ENCODE measurements around the gene CREBRF.
"Not testable (repeated sequence)": the region's sequence is repeated elsewhere in the genome, so short reads cannot be mapped to it uniquely, and the experiment has no call there.

The CREBRF gene

DNA sequence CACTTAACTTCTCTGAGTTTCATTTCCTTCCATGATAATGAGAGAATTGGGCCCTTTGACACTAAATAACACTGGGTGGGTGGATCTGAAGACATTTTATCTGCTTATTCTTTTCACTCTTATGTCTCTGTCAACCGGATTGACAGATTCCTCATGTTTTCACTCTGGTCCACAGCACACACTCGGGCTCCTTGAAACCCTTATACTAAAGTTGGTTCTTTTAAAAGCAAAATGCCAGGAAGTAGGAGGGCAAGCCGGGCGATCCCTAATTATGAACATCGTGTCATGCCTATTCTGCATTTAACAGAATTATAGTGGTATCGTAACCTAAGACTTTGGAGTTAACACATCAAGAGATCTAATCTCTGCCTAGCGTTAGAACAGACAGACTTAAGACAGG is 28.2 kb upstream of the CREBRF start:
- Mint-ChIP-seq H3K4me1 (no peaks in the 10 kb centered on the region), H3K4me3 (no peak overlapping the region), H3K36me3 (peaks cover 54% of the 10 kb centered on the region), H3K27ac (no peak overlapping the region), H3K9me3 (no peaks in the 10 kb centered on the region)
- ATAC-seq: no peak
- no peak for DNase-seq (ENCODE audit: low spot score in 2 of 2)

DNA sequence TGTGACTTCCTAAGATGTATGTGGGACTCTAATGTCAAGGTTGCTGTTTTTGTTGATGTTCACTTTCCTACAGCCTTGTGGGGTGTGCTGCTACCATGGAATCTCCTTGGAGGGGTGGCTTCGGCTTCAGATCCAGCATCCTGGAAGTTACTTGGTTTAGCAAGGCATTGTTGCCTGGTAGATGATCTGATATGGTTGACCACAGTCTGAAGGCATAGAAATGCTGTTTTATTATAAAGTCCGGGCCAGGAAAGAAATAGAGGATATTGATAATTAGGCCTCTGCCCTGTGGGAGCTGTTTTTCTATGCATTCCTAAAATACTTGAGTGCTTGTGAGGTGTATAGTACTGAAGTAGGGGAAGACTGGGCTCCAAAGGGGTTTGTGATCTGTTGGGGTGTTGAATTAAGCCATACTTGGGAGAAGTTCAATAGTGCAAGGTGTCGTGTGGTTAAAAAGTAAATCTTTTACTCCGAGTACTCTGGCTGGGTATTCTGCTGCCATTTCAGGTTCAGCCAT is 27.3 kb upstream of the CREBRF start:
- Mint-ChIP-seq H3K27ac (no peak overlapping the region), H3K4me3 (no peak overlapping the region)

DNA sequence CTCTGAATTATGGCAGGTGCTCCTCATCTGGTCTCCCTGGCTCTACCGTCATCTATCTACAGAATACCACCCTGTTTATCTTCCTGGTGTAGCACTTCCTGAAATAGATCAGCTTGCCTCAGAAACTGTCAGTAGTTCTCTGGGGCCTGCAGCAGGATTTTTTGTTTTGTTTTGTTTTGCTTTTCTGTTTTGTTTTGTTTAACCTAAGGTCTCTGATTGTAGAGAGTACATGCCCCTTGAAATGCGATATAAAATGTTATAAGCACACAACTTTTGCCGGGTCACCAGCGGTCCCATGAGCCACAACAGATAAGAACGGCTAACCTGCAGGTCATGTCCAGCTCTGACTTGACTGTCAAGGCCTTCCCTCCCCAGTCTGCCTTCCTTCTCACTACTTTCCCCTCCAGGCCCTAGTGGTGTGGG is 26.6 kb upstream of the CREBRF start:
- no peaks in the 10 kb centered on the region for H3K9me3 Mint-ChIP-seq
- H3K36me3 Mint-ChIP-seq: peaks cover 54% of the 10 kb centered on the region
- no peak overlapping the region for H3K27ac Mint-ChIP-seq
- ATAC-seq (no peak), DNase-seq (ENCODE audit: low spot score in 2 of 2) (no peak)
- H3K4me1 Mint-ChIP-seq: peaks cover 6% of the 10 kb centered on the region
- no peak overlapping the region for H3K4me3 Mint-ChIP-seq

More for the DNA sequence above, 27.3 kb upstream of the CREBRF start:
- peaks cover 54% of the 10 kb centered on the region for H3K36me3 Mint-ChIP-seq
- H3K9me3 Mint-ChIP-seq: no peaks in the 10 kb centered on the region
- no peak for ATAC-seq
- no peaks in the 10 kb centered on the region for H3K4me1 Mint-ChIP-seq
- no peak for DNase-seq (ENCODE audit: low spot score in 2 of 2)

DNA sequence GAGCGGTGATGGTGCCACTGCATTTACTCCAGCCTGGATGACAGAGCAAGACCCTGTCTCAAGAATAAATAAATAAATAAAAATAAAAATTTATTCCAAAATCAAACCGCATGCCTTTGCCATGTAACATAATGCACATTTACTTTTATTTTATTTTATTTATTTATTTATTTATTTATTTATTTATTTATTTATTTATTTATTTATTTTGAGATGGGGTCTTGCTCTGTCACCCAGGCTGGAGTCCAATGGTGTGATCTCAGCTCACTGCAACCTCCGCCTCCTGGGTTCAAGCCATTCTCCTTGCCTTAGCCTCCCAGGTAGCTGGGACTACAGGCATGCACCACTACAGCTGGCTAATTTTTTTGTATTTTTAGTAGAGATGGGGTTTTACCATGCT is 24.1 kb upstream of the CREBRF start:
- not testable (repeated sequence) for H3K4me3 Mint-ChIP-seq; H3K9me3 Mint-ChIP-seq; DNase-seq (ENCODE audit: low spot score in 2 of 2); H3K27ac Mint-ChIP-seq; ATAC-seq
- H3K4me1 Mint-ChIP-seq: peaks cover 29% of the 10 kb centered on the region
- H3K36me3 Mint-ChIP-seq: peaks cover 50% of the 10 kb centered on the region

DNA sequence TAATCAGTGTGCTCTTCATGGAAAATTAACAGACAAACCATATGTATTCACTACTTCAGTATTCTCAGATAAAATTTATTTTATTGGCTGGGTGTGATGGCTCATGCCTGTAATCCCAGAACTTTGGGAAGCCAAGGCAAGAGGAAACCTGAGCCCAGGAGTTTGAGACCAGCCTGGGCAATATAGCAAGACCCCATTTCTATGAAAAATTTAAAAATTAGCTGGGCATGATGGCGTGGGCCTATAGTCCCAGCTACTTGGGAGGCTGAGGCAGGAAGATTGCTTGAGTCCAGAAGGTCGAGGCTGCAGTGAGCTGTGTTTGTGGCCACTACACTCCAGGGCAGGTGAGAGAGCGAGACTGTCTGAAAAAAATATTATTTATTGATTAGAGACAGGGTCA is 23.4 kb upstream of the CREBRF start:
- DNase-seq (ENCODE audit: low spot score in 2 of 2): no peak
- no peak for ATAC-seq
- H3K9me3 Mint-ChIP-seq: no peaks in the 10 kb centered on the region
- H3K27ac Mint-ChIP-seq: no peak overlapping the region
- H3K4me3 Mint-ChIP-seq: no peak overlapping the region
- H3K4me1 Mint-ChIP-seq: peaks cover 32% of the 10 kb centered on the region
- peaks cover 55% of the 10 kb centered on the region for H3K36me3 Mint-ChIP-seq

DNA sequence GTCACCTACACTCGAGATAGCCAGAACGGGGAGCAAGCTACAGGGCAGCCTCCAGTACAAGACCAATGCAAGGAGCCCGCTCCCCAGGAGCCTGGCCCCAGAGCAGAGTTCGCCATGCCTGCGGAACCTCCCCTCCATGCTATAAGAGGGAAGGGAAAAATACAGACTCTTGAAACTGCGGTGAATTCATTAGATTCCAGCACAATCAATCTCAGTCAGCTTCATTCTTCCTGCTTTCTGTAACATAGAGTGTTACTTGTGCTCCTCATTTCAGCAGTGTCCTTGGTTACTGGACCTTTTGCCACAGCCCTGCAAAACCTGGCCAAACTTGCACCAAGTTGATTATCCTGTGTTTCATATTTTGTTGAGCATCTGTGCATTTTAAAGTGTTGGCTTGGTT is 22.2 kb upstream of the CREBRF start:
- ATAC-seq: no peak

DNA sequence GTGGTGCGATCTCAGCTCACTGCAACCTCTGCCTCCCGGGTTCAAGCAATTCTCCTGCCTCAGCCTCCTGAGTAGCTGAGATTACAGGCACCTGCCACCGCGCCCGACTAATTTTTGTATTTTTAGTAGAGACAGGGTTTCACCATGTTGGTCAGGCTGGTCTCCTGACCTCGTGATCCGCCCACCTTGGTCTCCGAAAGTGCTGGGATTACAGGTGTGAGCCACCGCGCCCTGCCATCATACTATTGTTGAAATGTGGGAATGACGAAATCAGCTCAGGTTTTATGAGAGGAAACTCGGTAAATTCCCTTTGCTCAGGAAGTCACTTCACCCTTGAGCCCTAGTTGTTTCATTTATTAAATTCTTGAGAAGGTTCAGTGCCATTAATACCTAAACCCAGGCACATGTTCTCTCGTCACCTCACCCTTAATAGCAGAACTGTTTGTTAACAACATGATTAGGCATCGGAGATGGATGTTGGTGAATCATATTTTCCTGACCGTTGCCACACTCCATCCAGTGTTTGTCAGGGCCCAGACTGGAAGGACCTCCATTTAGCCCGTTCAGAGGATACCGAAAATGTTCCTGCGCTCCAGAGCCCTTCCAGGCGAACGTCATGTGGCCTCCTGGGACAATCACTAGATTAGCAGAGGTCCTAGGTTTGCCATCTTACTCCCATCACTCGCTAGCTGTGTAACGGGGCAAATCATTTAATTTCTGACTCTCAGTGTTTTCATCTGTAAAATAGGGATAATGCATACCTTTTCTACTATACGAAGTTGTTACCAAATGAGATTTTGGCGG is 20.0 kb upstream of the CREBRF start:
- Mint-ChIP-seq H3K4me1 (peaks cover 42% of the 10 kb centered on the region), H3K27ac (peak overlapping the region; percentile 85), H3K9me3 (no peaks in the 10 kb centered on the region), H3K36me3 (peaks cover 55% of the 10 kb centered on the region), H3K4me3 (peak overlapping the region; percentile 58)
- DNase-seq (ENCODE audit: low spot score in 2 of 2) (peak in 1 of 2 donors; percentile 64), ATAC-seq (peak; percentile 54)

More for the DNA sequence above, 22.2 kb upstream of the CREBRF start:
- no peak overlapping the region for H3K4me3 Mint-ChIP-seq
- peaks cover 32% of the 10 kb centered on the region for H3K4me1 Mint-ChIP-seq
- DNase-seq (ENCODE audit: low spot score in 2 of 2): no peak
- peak overlapping the region; percentile 85 for H3K27ac Mint-ChIP-seq
- no peaks in the 10 kb centered on the region for H3K9me3 Mint-ChIP-seq
- peaks cover 55% of the 10 kb centered on the region for H3K36me3 Mint-ChIP-seq

DNA sequence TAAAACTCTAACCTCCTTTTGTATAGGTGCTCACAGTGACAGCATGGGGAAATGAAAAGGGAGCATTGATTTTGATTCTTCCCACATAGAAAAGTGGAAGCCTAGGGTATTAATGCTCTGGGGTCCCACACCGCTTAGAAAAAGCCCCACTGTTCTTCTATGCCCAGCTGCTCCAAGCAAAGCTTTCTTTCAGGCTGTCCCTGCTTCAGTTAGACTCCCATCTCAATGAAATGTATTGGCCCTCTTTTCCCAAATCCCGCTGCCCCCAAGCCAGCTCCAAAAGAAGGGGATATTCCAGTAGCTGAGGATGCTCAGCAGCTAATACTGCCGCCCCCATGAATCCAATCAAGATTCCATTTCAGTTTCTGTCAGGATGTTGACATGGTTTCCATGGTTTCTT is 17.0 kb upstream of the CREBRF start:
- Mint-ChIP-seq H3K27ac (peak overlapping the region; percentile 63), H3K4me1 (peaks cover 40% of the 10 kb centered on the region), H3K9me3 (no peaks in the 10 kb centered on the region), H3K36me3 (peaks cover 30% of the 10 kb centered on the region), H3K4me3 (no peak overlapping the region)
- no peak for DNase-seq (ENCODE audit: low spot score in 2 of 2)
- ATAC-seq: no peak

DNA sequence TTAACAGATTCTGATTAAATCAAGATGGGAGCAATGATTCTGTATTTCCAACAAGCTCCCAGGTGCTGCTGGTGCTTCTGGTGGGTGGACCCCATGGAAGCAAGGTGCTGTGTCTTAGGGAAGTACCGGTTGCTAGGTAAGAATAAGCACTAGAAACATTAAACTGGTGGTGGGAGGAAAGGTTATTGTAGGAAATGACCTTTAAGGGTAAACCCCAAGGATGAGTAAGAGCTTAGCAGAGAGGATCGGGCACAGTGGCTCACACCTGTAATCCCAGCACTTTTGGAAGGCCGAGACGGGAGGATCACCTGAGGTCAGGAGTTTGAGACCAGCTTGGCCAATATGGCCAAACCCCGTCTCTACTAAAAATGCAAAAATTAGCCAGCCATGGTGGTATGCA is 16.2 kb upstream of the CREBRF start:
- no peak overlapping the region for H3K4me3 Mint-ChIP-seq
- DNase-seq (ENCODE audit: low spot score in 2 of 2) (no peak), ATAC-seq (no peak)
- peaks cover 32% of the 10 kb centered on the region for H3K4me1 Mint-ChIP-seq
- peaks cover 22% of the 10 kb centered on the region for H3K36me3 Mint-ChIP-seq
- H3K27ac Mint-ChIP-seq: peak overlapping the region; percentile 63
- no peaks in the 10 kb centered on the region for H3K9me3 Mint-ChIP-seq

DNA sequence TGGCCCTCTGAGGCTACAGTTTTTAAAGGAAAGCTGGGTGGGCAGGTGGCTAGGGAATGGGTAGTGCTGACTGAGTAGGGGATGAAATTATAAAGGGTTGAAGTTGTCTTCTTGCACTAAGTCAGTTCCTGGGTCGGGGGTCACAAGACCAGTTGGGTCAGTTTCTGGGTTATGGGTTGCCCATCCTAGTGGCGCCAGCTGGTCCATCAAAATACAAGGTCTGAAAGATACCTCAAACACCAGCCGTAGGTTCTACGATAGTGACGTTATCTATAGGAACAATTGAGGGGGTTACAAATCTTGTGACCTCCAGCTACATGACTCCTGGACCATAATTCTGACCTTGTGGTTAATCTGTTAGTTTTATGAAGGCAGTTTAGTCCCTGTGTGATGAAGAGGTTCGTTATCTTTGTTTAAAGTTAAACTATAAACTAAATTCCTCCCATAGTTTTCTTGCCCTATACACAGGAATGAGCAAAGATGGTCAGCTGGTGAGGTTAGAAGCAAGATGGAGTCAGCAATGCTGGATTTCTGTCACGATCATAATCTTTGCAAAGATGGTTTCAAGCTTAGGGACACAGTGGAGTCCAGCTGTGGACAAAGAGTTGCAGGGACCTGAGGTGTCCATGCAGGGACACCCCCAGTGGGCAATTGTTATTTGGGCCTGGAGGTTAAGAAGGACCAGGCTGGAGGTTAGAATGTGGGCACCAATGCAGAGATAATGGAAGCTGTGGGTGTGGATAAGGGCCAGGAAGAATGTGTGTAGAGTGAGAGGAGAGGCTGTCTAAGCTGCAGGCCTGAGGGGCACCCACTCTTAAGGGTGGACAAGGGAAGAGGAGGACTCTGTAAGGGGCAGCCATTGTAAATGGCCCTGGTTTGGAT is 14.0 kb upstream of the CREBRF start:
- Mint-ChIP-seq H3K9me3 (no peaks in the 10 kb centered on the region), H3K4me3 (no peak overlapping the region), H3K4me1 (peaks cover 13% of the 10 kb centered on the region), H3K36me3 (peaks cover 5% of the 10 kb centered on the region), H3K27ac (no peak overlapping the region)
- ATAC-seq (no peak), DNase-seq (ENCODE audit: low spot score in 2 of 2) (no peak)

DNA sequence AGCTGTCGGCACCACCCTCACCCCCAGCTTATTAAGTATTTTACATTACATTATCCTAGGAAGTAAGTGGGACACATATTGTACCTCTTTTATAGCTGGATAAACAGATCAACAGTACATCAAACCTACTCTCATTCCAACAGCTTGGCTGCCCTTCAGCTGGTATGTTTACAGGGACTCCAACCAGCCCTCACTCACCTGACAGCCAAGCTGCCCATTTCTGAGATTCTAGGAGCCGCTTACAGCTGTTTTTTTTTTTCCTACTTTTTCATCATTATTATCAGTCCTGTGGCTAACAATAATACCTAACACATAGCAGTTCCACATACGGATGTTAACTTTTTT is 13.4 kb upstream of the CREBRF start:
- Mint-ChIP-seq H3K4me3 (no peak overlapping the region), H3K4me1 (peaks cover 10% of the 10 kb centered on the region), H3K36me3 (no peaks in the 10 kb centered on the region), H3K9me3 (no peaks in the 10 kb centered on the region), H3K27ac (no peak overlapping the region)
- no peak for ATAC-seq
- no peak for DNase-seq (ENCODE audit: low spot score in 2 of 2)

DNA sequence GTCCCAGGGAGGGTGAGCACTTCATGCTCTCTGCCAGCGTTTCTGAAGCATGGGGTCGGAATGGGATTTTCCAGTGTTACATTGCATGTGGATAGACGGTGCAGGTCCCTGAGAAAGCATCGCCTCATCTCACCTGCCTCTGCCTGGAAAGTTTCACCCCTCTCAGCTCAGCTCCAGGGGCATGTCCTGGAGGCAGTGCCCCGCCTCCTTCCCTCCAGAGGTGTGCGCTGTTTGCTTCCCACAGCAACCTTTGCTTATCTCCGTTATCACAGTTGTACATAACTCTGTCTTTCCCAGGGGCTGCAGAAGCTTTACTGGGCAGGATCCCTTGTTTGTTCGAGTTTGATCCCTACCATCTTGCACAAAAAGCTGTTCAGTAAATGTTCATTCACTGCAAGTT is 10.7 kb upstream of the CREBRF start:
- Mint-ChIP-seq H3K4me3 (no peak overlapping the region), H3K9me3 (no peaks in the 10 kb centered on the region), H3K4me1 (no peaks in the 10 kb centered on the region), H3K36me3 (no peaks in the 10 kb centered on the region), H3K27ac (no peak overlapping the region)
- ATAC-seq: no peak
- DNase-seq (ENCODE audit: low spot score in 2 of 2): no peak

DNA sequence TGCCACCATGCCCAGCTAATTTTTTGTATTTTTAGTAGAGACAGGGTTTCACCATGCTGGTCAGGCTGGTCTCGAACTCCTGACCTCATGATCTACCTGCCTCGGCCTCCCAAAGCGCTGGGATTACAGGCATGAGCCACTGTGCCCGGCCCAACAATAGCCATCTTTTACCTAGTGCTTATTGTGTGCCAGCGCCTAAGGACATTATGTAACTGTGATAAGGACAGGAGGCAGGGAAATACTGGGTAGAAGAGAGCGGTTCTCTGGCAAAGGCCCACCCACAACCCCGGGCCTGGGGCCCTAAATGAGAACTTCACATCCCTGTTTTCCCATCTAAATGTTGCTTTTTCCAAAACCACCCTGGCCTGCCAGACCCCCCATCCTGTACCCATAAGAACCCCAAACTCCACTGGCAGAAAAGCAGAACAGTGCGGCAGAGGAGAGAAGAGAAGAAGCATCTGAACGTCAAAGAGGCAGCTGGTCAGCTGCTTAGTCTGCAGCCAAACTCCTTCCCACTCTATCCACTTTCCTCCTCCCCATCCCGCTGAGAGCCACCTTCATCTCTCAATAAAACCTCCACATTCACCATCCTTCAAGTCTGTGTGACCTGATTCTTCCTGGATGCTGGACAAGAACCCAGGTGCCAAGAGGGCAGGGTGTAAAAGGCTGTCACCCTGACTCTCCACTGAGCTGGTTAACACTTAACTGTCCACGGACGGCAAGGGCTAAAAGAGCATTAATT is 8.9 kb upstream of the CREBRF start:
- not testable (repeated sequence) for ATAC-seq; H3K27ac Mint-ChIP-seq; H3K4me3 Mint-ChIP-seq; H3K9me3 Mint-ChIP-seq; H3K36me3 Mint-ChIP-seq; H3K4me1 Mint-ChIP-seq; DNase-seq (ENCODE audit: low spot score in 2 of 2)

DNA sequence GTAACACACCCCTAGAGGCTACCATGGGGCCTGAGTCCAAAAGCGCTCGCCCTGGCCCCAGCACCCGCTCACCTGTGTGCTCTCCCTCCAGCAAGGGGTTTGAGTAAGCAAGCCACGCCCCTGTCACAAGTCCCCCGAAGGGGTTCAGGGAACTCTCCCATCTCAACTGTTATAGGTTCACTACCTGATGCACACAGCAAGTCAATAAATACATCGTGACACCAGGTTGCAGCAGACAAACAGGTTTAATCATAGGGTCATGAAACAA is 8.4 kb upstream of the CREBRF start:
- Mint-ChIP-seq H3K4me1 (no peaks in the 10 kb centered on the region), H3K4me3 (no peak overlapping the region), H3K27ac (no peak overlapping the region), H3K36me3 (no peaks in the 10 kb centered on the region), H3K9me3 (no peaks in the 10 kb centered on the region)
- ATAC-seq (no peak), DNase-seq (ENCODE audit: low spot score in 2 of 2) (no peak)

DNA sequence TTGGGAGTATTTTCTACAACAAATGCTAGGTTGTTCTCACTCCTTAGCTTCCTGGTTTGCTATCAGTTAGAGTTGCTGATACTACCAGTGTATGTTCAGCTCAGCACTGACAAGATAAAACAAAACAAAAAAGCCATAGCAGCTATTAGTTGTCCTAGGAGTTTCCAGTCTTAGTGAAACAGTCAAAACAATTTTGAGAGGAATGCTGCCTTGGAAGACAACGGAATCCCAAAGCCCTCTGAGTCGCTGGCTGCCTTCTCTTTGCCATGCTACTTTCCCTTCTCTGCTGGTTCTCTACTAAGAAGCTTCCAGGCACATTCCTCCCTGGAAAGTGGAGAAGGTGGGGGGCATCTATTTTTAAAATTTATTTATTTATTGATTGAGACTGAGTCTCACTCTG is 5.4 kb upstream of the CREBRF start:
- Mint-ChIP-seq H3K4me3 (no peak overlapping the region), H3K36me3 (no peaks in the 10 kb centered on the region), H3K9me3 (no peaks in the 10 kb centered on the region)

More for the DNA sequence above, 5.4 kb upstream of the CREBRF start:
- no peak overlapping the region for H3K27ac Mint-ChIP-seq
- ATAC-seq: no peak
- H3K4me1 Mint-ChIP-seq: peaks cover 9% of the 10 kb centered on the region
- DNase-seq (ENCODE audit: low spot score in 2 of 2): no peak
